NCI-H460 (cell line): ENCODE measurements around the gene CCDC57. TPM values are rescaled to one million over a fixed set of nuclear protein-coding genes. Genes with fewer than 3 reads are reported as not detected.
A peak's percentile ranks its signal among the peaks of the same experiment; 100 is the strongest.
"Not testable (repeated sequence)": the region's sequence is repeated elsewhere in the genome, so short reads cannot be mapped to it uniquely, and the experiment has no call there.

ENCODE experiments used
- DNase-seq: peaks from one replicate; pipeline ENCODE4 v3.0.0-alpha.2; 2016; ENCODE audit warnings: low read depth; ENCODE audit errors: extremely low read depth
- total RNA-seq: library from RNA; depleted of rRNA; stranded (reverse); fragments of >200 nt; shearing (Covaris generic); gene quantifications from 2 replicates; pipeline ENCODE4 v1.2.3, GENCODE V29; 2014

The CCDC57 gene
- total RNA-seq, 1 experiment from 2014 or later, result 21.3 TPM

- DNase-seq, result no peak
These were observed 53.8 kb downstream of the CCDC57 start for GRCh38 chr17:82158825-82159224.

DNA sequence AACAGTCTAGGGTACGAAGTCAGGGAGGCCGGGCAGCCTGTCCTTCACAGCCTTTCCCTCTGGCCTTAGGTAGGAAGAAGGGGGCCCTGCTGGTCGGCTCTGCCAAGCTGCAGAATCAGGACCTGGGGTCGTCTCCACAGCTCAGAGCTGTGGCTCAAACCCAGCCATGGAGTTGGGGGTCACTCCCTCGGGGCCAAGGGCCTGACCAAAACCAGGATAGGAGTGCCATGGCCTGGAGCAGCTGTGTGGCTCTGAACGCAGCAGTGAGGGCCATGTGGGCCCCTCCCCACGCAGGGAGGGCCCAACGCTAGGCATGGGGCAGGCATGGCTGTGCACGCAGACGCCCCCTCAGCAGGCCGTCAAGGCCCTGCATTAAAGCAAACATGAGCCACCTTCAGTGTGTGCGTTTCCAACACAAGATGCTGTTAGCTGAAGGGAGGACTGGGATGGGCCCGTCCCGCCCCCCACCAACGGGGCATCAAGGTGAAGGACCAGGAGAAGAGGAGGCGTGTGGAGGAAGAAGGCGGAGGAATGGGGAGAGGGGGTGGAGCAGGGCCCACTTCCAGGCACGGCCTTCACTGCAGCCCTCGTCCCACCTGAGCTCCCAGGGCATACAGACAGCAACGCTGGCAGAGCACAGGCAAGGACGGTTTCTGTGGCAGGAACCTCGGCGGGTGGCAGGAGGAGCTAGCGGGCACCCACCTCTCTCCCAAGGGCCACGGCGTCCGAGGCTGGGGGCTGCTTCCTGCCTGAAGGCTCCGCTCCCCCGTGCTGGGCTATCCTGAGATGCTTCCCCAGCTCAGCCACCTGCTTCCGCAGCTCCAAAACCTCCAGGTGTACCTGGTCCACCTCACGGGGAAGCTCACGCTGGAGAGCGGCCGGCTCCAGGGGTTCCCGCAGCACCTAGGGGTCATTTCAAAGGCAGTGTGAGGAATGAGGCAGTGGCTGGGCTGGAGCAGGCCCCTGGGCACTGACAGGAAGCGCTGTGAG is 55.3 kb downstream of the CCDC57 start:
- no peak for DNase-seq

- DNase-seq, result no peak
These were observed 56.2 kb downstream of the CCDC57 start for GRCh38 chr17:82156284-82156925.

DNA sequence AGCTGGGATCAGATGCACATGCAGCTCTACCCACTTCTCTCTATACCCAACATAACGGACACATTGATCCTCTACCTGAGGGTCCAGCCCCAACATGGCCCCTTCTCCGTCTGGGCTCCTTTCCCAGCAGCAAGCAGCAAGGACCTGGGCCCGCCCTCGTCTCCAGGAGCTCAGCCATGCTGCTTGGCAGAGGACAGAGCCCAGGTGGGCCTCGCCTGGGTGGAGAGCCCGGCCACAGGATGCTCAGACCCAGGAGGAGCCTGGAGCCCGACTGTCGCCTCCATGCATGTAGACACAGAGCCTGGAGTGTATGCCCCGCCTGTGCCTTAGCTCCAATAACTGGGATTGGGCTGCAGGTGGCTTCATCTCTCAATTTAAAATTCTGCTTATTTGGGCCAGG is 57.0 kb downstream of the CCDC57 start:
- no peak for DNase-seq

- no peak for DNase-seq
These were observed 57.7 kb downstream of the CCDC57 start for GRCh38 chr17:82154881-82155331.

DNA sequence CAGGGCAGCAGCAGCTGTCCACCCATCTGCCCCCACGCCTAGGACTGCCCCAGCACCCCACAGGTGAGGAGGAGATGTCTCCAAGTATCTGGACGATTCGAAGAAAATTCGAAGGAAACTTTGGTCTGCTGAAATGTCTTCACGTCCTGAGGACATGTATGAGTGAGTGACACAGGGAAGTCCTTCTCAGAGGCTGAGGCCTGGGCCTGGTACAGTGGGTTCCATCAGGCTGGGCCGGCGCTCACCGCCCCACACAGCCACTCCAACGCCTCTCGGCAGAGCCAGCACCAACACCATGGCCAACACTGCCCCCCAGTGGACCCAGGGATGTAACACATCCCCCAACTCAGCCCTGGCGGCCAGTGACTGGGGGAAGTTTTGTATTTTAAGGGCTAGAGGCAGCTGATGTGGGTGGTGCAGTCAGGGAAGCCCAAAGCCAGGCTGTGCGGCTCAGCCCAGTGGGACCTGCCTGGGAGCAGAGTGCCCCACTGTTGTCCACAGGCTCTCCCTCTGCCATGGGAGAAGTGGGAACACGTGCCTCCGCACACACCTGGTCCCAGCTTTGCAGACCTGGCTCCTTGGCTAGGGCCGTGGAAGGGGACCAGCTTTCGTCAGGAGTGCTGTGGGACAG is 58.8 kb downstream of the CCDC57 start:
- DNase-seq, result peak; percentile 70

DNA sequence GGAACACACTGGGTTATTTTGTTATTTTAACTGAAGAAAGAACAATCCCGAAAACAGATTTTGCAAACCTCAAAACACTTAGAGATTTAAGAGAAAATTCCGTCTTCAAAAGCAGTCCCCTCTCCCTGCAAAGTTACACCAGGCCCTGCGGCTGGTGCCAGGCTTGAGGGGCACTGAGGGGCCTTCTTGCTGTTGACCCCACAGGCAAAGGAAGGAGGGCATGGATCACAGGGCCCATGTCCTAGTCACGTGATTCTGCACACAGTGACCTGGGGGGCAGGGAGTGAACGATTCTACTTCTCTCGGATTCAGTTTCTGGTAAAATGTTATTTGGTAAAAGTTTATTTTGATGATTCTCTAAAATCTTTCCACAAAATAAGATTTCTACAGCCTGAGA is 59.3 kb downstream of the CCDC57 start:
- DNase-seq, result no peak

- no peak for DNase-seq
These were observed 59.9 kb downstream of the CCDC57 start for GRCh38 chr17:82152556-82153294.

GRCh38 chr17:82152114-82152513 is 60.5 kb downstream of the CCDC57 start:
- DNase-seq, result no peak

DNA sequence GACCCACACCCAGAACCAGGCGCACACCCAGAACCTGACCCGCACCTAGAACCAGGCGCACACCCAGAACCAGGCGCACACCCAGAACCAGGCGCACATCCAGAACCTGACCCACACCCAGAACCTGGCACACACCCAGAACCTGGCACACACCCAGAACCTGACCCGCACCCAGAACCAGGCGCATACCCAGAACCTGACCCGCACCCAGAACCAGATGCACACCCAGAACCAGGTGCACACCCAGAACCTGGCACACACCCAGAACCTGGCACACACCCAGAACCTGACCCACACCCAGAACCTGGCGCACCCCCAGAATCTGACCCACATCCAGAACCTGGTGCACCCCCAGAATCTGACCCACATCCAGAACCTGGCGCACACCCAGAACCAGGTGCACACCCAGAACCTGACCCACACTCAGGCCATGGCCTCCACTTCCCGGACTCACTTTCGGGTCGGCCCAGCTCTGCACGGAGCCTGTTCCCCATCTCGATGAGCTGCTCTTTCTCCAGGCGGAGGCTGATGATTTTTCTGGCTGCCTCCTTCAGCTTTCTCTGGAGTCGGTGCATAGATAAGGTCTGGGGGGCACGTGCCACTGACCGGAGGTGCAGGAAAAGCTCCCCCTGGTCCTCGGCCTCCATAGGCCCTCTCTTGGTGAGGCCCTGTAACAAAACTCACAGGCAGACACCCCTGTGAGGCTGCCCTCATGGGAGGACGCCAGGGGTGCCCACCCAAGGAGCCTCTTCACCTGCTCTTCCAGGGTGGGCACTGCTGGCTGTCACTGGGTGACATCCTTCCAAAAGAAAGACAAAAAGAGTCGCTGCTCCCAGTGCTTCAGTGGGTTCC is 61.3 kb downstream of the CCDC57 start:
- no peak for DNase-seq

GRCh38 chr17:82149401-82150099 is 63.1 kb downstream of the CCDC57 start:
- no peak for DNase-seq

DNA sequence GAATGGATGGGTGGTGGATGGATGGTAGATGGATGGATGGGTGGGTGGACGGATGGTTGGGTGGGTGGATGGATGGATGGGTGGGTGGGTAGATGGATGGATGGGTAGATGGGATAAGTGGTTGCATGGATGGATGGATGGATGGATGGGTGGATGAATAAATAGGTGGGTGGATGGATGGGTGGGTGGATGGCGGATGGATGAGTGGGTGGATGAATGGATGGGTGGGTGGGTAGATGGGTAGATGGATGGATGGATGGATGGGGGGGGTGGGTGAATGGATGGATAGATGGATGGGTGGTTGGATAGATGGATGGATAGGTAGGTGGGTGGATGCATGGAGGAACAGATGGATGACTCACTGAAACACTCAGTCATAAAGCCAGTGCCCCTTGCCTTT is 63.6 kb downstream of the CCDC57 start:
- no peak for DNase-seq

DNA sequence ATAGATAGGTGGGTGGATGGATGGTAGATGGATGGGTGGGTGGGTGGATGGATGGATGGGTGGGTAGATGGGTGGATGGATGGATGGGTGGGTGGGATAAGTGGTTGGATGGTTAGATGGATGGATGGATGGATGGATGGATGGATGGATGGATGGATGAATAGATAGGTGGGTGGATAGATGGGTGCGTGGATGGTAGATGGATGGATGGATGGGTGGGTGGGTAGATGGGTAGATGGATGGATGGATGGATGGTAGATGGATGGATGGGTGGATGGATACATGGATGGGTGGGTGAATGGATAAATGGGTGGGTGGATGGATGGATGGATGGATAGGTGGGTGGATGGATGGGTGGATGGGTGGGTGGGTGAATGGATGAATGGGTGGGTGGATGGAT is 64.6 kb downstream of the CCDC57 start:
- DNase-seq, result no peak

DNA sequence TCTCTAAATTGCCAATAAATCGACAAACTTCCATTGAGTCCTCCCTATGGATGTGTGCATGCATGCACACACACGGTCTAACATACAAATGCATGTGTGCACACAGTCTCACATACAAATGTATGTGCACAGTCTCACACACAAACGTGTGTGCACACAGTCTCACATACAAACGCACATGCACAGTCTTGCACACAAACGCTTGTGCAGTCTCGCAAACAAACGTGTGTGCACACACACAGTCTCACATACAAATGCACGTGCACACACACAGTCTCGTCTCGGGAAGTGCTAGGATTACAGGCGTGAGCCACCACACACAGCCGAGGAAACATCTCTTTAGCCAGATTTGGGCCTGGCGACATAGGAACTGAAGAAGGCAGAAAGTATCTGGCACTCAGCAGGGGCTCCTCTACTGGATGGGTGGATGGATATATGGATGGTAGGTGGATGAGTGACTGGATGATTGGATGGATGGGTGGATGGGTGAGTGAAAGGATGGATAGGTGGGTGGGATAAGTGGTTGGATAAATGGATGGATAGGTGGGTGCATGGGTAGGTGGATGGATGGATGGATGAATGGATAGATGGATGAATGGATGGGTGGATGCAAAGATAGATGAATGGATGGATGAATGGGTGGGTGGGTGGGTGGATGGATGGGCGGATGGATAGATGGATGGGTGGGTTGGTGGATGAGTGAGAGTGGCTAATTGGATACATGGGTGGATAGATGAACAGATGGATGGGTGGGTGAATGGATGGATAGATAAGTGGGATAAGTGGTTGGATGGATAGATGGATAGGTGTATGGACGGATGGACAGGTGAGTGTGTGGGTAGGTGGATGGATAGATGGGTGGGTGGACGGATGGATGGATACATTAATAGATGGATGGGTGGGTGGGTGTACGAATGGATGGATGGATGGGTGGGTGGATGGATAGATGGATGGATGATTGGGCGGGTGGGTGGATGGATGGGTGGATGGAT is 65.7 kb downstream of the CCDC57 start:
- no peak for DNase-seq

- no peak for DNase-seq
These were observed 67.0 kb downstream of the CCDC57 start for GRCh38 chr17:82145550-82146155.

DNA sequence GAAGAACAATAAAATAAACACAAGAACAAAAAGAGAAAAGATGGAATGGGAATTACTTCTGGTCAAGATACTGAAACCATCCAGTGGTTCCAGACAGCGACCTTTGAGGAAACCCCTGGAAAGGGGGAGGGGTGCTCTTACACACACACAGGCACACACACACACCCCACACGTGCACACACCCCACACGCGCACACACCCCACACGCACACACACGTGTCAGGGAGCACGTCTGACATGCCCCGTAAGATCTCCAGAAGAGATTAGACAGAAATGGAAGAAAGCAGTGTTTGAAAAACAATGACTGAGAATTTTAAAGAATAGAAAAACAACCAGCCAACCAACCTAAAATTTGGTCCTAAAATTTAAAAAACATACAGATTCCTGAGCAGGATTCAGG is 69.3 kb downstream of the CCDC57 start:
- no peak for DNase-seq

DNA sequence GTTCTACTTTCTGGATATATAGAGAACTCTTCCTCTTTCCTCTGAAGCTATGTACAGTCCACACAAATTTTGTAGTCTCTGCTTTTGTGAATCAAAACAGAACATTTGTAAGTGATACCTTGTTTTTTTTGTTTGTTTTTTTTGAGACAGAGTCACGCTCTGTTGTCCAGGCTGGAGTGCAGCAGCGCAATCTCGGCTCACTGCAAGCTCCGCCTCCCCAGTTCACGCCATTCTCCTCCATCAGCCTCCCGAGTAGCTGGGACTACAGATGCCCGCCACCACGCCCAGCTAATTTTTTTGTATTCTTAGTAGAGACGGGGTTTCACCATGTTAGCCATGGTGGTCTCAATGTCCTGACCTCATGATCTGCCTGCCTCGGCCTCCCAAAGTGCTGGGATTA is 72.7 kb downstream of the CCDC57 start:
- DNase-seq, result not testable (repeated sequence)
